Uterus (tissue), 2 donors: Measurements from ENCODE around the gene SLC4A8.

ENCODE experiments used
- POLR2A ChIP-seq, 2 donors: fragments of 450-650 bp; IDR thresholded peaks; one replicate each; pipeline ENCODE4 v1.6.1; 2016; ENCODE audit warnings: antibody characterized with exemption in 2 of 2, mild to moderate bottlenecking in 1 of 2, moderate library complexity in 1 of 2
- TF ChIP-seq, protein P1 (sequence below), 4 experiments: fragments of 200-600 bp in 2 of 4; fragments of 450-650 bp in 2 of 4; sonication (generic) in 2 of 4; IDR thresholded peaks; one replicate each; pipeline ENCODE4 v1.5.1; 2016 to 2019; ENCODE audit warnings: antibody characterized with exemption in 4 of 4, mild to moderate bottlenecking in 2 of 4, moderate library complexity in 1 of 4

DNA sequence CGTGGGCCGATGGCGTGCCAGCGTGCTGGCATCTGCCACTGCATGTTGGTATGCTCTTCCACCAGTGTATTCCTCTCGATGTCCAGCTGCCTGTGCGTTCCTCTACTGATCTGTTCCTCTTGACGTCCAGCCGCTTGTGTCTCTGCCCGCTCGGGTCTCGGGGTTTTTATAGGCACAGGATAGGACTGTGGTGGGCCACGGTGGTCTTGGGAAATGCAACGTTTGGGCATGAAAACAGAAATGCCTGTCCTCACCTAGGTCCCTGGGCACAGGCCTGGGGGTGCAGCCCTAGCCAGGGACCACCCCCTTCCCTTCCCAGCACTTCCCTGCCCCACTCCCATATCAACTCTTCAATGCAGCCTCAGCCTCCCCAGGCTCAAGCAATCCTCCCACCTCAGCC, 23.1 kb upstream of the SLC4A8 start:
- TF ChIP-seq, protein P1, sequence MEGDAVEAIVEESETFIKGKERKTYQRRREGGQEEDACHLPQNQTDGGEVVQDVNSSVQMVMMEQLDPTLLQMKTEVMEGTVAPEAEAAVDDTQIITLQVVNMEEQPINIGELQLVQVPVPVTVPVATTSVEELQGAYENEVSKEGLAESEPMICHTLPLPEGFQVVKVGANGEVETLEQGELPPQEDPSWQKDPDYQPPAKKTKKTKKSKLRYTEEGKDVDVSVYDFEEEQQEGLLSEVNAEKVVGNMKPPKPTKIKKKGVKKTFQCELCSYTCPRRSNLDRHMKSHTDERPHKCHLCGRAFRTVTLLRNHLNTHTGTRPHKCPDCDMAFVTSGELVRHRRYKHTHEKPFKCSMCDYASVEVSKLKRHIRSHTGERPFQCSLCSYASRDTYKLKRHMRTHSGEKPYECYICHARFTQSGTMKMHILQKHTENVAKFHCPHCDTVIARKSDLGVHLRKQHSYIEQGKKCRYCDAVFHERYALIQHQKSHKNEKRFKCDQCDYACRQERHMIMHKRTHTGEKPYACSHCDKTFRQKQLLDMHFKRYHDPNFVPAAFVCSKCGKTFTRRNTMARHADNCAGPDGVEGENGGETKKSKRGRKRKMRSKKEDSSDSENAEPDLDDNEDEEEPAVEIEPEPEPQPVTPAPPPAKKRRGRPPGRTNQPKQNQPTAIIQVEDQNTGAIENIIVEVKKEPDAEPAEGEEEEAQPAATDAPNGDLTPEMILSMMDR (IDR thresholded peaks at IDR 0.05) = no peak
- TF ChIP-seq POLR2A (IDR thresholded peaks at IDR 0.05) = no peak
